Jurkat, Clone E6-1 (cell line): Measurements from ENCODE around the gene IGF2R.
"Not testable (repeated sequence)": the region's sequence is repeated elsewhere in the genome, so short reads cannot be mapped to it uniquely, and the experiment has no call there.

ENCODE experiments used
- DNase-seq: peaks from one replicate; pipeline ENCODE4 v3.0.0-alpha.2; 2011; ENCODE audit warnings: low read depth, low spot score
- H3K4me3 ChIP-seq: 2 replicates; pipeline ENCODE4 v1.5.1; 2011; ENCODE audit warnings: mild to moderate bottlenecking, low read length, control low read depth, moderate library complexity

The IGF2R gene

GRCh38 chr6:160138839-160139419 lies 170.0 kb downstream of the IGF2R start:
- no peak for DNase-seq

DNA sequence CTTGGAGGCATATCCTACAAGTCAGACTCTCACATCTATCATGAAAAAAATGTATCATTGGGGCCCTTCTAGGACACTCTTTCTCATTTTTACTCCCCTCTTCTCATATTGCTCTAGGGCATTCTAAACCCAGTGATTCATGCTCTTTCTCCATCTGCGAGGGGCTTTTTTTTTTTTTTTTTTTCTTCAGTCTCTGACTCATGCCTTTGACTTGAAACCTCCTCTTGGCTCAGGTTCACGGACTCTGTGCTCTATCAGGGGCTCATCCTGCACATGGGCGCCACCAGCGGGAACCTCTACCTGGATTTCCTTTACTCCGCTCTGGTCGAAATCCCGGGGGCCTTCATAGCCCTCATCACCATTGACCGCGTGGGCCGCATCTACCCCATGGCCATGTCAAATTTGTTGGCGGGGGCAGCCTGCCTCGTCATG lies 170.6 kb downstream of the IGF2R start:
- no peak overlapping the region for H3K4me3 ChIP-seq
- DNase-seq: no peak

More at GRCh38 chr6:160138839-160139419, 170.0 kb downstream of the IGF2R start:
- no peak overlapping the region for H3K4me3 ChIP-seq

- DNase-seq: not testable (repeated sequence)
Measured at GRCh38 chr6:160140493-160140892, 171.6 kb downstream of the IGF2R start.

DNA sequence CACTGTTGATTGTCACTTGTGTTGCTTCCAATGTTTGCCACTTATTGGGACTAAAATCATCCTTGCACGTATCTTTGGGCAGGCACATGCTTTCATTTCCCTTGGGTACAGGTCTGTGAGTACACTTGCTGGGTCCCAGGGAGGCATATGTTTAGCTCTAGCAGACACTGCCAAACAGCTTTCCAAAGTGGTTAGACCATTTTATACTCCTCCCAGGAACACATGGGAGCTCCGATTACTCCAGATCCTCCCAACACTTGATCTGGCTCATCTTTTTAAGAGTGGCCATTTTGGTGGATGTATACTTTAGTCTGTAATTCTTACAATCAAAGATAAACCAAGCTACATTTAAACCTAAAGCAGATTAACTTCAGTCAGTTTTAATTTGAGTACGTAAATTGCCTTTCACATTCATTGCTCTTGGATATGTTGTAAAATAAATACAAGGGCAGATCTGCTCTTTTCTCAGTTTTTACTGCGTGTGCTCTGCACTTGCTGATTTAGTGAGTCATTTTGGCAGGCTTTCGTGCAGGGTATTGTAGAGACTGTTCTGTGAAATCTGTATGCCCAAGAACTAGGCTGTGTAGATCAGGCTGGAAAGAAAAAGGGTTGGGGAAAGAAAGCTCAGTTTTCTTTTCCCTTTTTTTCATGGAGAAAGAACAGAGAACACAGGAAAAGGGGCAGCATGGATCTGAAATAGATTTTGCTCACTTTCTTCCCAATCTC lies 172.3 kb downstream of the IGF2R start:
- no peak for DNase-seq

More at GRCh38 chr6:160140493-160140892, 171.6 kb downstream of the IGF2R start:
- H3K4me3 ChIP-seq: not testable (repeated sequence)

GRCh38 chr6:160142115-160142715 lies 173.3 kb downstream of the IGF2R start:
- no peak overlapping the region for H3K4me3 ChIP-seq

More for the DNA sequence above, 172.3 kb downstream of the IGF2R start:
- H3K4me3 ChIP-seq: no peak overlapping the region

DNA sequence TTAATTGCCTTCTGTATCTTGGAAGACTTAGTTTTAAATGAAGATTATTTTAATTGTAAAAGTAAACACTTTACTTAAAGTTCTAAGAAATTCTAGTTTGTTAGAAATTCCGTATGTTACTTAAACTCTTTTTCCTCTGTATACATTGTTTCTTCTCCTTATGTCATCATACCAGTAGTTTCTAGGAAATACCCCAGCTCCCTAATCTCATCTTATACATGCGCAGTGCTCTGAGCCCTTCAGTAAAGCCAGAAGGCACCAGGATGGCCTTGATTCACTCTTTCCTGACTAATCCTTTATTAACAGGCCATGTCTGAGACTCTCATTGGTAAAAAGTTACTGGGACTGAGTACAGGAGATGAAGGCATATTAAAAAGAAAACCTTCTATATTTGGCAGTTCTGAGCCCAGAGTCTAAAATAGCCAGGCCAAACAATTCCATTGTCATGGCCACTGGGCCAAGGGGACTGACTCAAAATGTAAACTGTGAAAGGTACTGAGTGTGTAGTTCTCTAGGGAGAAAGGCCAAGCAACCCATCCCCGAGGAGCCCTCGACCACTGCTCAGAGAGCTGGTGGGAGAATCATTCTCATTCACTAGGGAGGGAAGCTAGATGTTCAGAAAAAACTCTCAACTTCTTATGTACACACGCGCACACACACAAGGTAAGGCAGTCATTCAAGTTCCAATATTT lies 177.7 kb downstream of the IGF2R start:
- DNase-seq: no peak
- no peak overlapping the region for H3K4me3 ChIP-seq

More at GRCh38 chr6:160142115-160142715, 173.3 kb downstream of the IGF2R start:
- no peak for DNase-seq

DNA sequence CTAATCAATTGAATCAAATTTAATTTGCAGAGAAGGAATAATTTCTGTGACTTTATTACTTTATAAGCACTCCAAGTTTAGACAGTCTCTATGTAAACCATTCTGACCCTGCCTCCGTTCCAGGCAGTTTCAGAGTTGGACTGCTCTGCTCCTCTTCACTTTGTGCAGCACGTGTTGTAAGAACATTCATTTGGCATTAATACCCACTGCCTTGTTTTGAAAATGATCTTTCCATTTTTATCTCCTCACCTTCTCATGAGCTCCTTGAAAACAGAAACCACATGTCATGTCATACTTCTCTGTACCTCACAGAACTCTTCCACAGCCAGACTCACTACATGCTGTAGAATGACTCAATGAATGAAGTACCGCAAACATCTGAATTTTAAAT lies 178.3 kb downstream of the IGF2R start:
- no peak for DNase-seq
- no peak overlapping the region for H3K4me3 ChIP-seq

GRCh38 chr6:160154471-160154870 lies 185.6 kb downstream of the IGF2R start:
- no peak for DNase-seq
- H3K4me3 ChIP-seq: no peak overlapping the region

- no peak overlapping the region for H3K4me3 ChIP-seq
- DNase-seq: no peak
Measured at GRCh38 chr6:160156842-160157241, 188.0 kb downstream of the IGF2R start.

DNA sequence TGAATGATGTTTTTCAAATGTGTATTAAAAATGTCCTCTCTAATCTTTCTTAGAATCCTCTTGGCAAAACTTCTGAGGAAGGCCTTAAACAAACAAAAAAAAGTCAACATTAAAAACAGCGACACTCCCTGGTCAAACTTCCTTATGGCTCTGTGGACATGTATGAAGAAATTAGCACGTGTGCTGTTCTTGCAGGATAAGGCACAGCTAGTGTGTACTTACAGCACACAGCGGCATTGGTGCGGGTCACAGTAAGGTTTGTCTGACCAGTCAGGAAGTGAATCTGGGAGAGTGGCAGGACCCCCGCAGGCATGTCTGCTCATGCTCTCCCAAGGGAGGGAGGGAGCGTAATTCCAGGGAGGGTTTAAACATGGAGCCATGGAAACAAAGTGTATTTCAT lies 191.6 kb downstream of the IGF2R start:
- H3K4me3 ChIP-seq: no peak overlapping the region
- DNase-seq: no peak
